ENCODE measurements around the gene PMS2.
"Not testable (repeated sequence)": the region's sequence is repeated elsewhere in the genome, so short reads cannot be mapped to it uniquely, and the experiment has no call there.

The PMS2 gene

GRCh38 chr7:5926263-5926870 is 82.5 kb downstream of the PMS2 start:
- DNase-seq: not testable (repeated sequence)

- DNase-seq: not testable (repeated sequence)
Measured at GRCh38 chr7:5924630-5925029, 84.2 kb downstream of the PMS2 start.

- DNase-seq: not testable (repeated sequence)
Measured at GRCh38 chr7:5924180-5924579, 84.7 kb downstream of the PMS2 start.

Measured in right kidney (tissue), 1 donor.